Sigmoid colon (tissue), 7 donors: ENCODE data around the gene SNTG2. TPM values are rescaled to one million over a fixed set of nuclear protein-coding genes. Genes with fewer than 3 reads are reported as not detected.
"Not testable (repeated sequence)": the region's sequence is repeated elsewhere in the genome, so short reads cannot be mapped to it uniquely, and the experiment has no call there.

Experiments
- DNase-seq: peaks from one replicate; pipeline ENCODE4 v3.0.0-alpha.2; 2019
- H3K27ac ChIP-seq, 4 donors: fragments of 200-600 bp; sonication (generic); one replicate each; pipeline ENCODE4 v1.5.1; 2016 to 2019; ENCODE audit warnings: mild to moderate bottlenecking in 1 of 4
- H3K27me3 ChIP-seq, 3 donors: fragments of 200-600 bp; sonication (generic); one replicate each; pipeline ENCODE4 v1.5.1; 2019; ENCODE audit warnings: mild to moderate bottlenecking in 1 of 3
- H3K36me3 ChIP-seq, 4 donors: fragments of 200-600 bp; sonication (generic); one replicate each; pipeline ENCODE4 v1.5.1; 2016 to 2019
- H3K4me1 ChIP-seq, 4 donors: fragments of 200-600 bp; sonication (generic); one replicate each; pipeline ENCODE4 v1.5.1; 2017 to 2019
- H3K4me3 ChIP-seq, 4 donors: fragments of 200-600 bp; sonication (generic); one replicate each; pipeline ENCODE4 v1.5.1; 2017 to 2019; ENCODE audit warnings: mild to moderate bottlenecking in 2 of 4, moderate library complexity in 1 of 4
- H3K9me3 ChIP-seq, 4 donors: fragments of 200-600 bp in 3 of 4; sonication (generic) in 3 of 4; one replicate each; pipeline versions ENCODE4 v1.5.1 to v1.6.1; 2013 to 2019
- CTCF ChIP-seq, 4 experiments: fragments of 450-650 bp in 3 of 4; fragments of 200-600 bp in 1 of 4; IDR thresholded peaks; one replicate each; pipeline ENCODE4 v1.5.1; 2016 to 2019; ENCODE audit warnings: antibody characterized with exemption in 4 of 4, mild to moderate bottlenecking in 3 of 4, moderate library complexity in 2 of 4
- EP300 ChIP-seq, 4 donors: sonication (generic); formaldehyde crosslinking; IDR thresholded peaks; one replicate each; pipeline ENCODE4 v1.6.1; 2017; ENCODE audit warnings: antibody characterized with exemption in 4 of 4
- POLR2A ChIP-seq, 2 donors: fragments of 450-650 bp; IDR thresholded peaks; one replicate each; pipeline ENCODE4 v1.6.1; 2016; ENCODE audit warnings: antibody characterized with exemption in 2 of 2, mild to moderate bottlenecking in 2 of 2, moderate library complexity in 2 of 2
- POLR2AphosphoS5 ChIP-seq, 4 donors: sonication (generic); formaldehyde crosslinking; IDR thresholded peaks; one replicate each; pipeline ENCODE4 v1.6.1; 2017; ENCODE audit warnings: antibody characterized with exemption in 4 of 4
- WGBS, 2 donors: extraction: QIAGEN DNeasy Blood & Tissue Kit; methylation state at CpG; one replicate each; pipeline ENCODE4 v1.1.7; 2013; 5-methylcytosine and 5-hydroxymethylcytosine counted together
- intact Hi-C: fragments of 100-400 bp; cut with DNase I; formaldehyde crosslinking; loops from one replicate; pipeline ENCODE4 v1.15.1; 2023
- polyA plus RNA-seq, 3 donors: library from polyadenylated mRNA; stranded (reverse); fragments of 200-250 nt; gene quantifications; one replicate each; pipeline ENCODE4 v1.2.3, GENCODE V29; 2013
- total RNA-seq, 4 donors: library from RNA; depleted of rRNA; stranded (reverse); fragments of >200 nt; gene quantifications; one replicate each; pipeline ENCODE4 v1.1.0, GENCODE V29; 2016
- donor health status: healthy with polysubstance abuse.
- donor health status: Bipolar disorder and iron deficiency.
- donor health status: healthy.

Gene SNTG2
- total and polyA plus RNA-seq, 7 donors = 0.60 to 5.2 (median 1.9) TPM; not detected in 1

DNA sequence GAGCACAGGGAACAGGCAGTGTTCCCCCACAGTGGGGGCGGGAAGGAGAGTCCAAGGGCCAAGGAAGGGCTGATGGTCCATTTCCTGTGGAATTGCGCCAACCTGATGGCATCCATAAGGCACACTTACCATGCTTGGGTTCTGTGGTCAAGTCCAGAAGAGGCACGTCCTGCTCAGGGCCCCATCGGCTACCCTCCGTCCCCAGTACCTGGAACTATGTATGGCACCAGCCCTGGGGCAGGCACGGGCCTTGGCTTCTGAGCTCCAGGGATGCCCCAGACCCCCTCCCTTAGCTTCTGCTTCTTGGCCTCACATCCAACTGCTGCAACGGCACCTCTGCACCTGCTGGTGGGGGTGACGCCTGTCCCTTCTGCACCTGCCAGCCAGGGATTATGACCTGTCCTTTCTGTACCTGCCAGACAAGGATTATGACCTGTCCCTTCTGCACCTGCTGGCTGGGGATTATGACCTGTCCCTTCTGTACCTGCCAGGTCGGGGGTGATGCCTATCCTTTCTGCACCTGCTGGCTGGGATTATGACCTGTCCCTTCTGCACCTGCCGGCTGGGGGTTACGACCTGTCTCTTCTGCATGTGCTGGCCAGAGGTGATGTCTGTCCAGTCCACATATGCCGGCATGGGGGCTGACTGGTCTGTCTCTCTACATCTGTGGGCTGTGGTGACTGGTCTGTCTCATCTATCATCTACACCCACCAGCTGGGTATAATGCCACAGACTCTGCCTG is 45.4 kb upstream of the SNTG2 start:
- peaks cover 0 to 19% (median 0%) of the 10 kb centered on the region in 3 donors for H3K27me3 ChIP-seq
- H3K36me3 ChIP-seq = no peaks in the 10 kb centered on the region
- H3K9me3 ChIP-seq = no peaks in the 10 kb centered on the region
- no peak for DNase-seq
- no peaks in the 10 kb centered on the region for H3K4me1 ChIP-seq
- intact Hi-C loops = no loop called here
- H3K4me3 ChIP-seq = no peak overlapping the region
- H3K27ac ChIP-seq = no peak overlapping the region
- WGBS, 2 donors = 54 to 79% methylated on average over 12 of the region's 12 CpGs
- TF ChIP-seq EP300 (IDR thresholded peaks at IDR 0.05) (no peak), POLR2A (IDR thresholded peaks at IDR 0.05) (no peak), CTCF (IDR thresholded peaks at IDR 0.05) (no peak), POLR2AphosphoS5 (IDR thresholded peaks at IDR 0.05) (no peak)

GRCh38 chr2:905833-906140 is 44.9 kb upstream of the SNTG2 start:
- no peak for DNase-seq
- 57 to 89% methylated on average over 5 of the region's 5 CpGs for WGBS, 2 donors
- no peaks in the 10 kb centered on the region for H3K36me3 ChIP-seq
- H3K4me3 ChIP-seq = no peak overlapping the region
- H3K9me3 ChIP-seq = no peaks in the 10 kb centered on the region
- H3K4me1 ChIP-seq = no peaks in the 10 kb centered on the region
- TF ChIP-seq POLR2AphosphoS5 (IDR thresholded peaks at IDR 0.05) = no peak
- TF ChIP-seq CTCF (IDR thresholded peaks at IDR 0.05) = no peak
- TF ChIP-seq POLR2A (IDR thresholded peaks at IDR 0.05) = no peak
- no peak for TF ChIP-seq EP300 (IDR thresholded peaks at IDR 0.05)
- peaks cover 0 to 19% (median 0%) of the 10 kb centered on the region in 3 donors for H3K27me3 ChIP-seq
- no peak overlapping the region for H3K27ac ChIP-seq
- intact Hi-C loops = no loop called here

GRCh38 chr2:907706-908105 is 42.9 kb upstream of the SNTG2 start:
- Histone ChIP-seq H3K27me3 (peaks cover 0 to 19% (median 0%) of the 10 kb centered on the region in 3 donors), H3K27ac (no peak overlapping the region), H3K4me3 (no peak overlapping the region), H3K36me3 (no peaks in the 10 kb centered on the region), H3K9me3 (no peaks in the 10 kb centered on the region), H3K4me1 (no peaks in the 10 kb centered on the region)
- TF ChIP-seq POLR2AphosphoS5 (IDR thresholded peaks at IDR 0.05) (no peak), CTCF (IDR thresholded peaks at IDR 0.05) (no peak), EP300 (IDR thresholded peaks at IDR 0.05) (no peak), POLR2A (IDR thresholded peaks at IDR 0.05) (no peak)
- intact Hi-C loops = no loop called here
- DNase-seq = no peak
- 75 to 86% methylated on average over 7 of the region's 7 CpGs for WGBS, 2 donors

DNA sequence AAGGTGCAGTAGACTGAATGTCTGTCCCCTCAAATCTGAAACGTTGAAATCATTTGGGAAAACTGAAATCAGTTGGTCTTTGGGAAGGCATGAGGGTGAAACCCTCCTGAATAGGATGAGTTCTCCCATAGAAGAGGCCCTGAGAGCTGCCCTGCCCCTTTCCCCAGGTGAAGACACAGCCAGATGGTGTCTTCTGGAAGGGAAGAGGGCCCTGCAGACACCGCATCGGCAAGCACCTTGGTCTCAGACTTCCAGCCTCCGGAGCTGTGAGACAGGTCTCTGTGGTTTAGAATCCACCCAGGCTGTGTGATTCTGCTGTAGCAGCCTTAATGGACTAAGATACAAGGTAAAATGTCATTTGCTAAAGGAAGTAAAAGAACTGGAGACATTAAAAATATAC is 42.1 kb upstream of the SNTG2 start:
- no peaks in the 10 kb centered on the region for H3K9me3 ChIP-seq
- no peaks in the 10 kb centered on the region for H3K36me3 ChIP-seq
- peaks cover 0 to 19% (median 0%) of the 10 kb centered on the region in 3 donors for H3K27me3 ChIP-seq
- intact Hi-C loops = no loop called here
- WGBS, 2 donors = 80 to 85% methylated on average over 4 of the region's 4 CpGs
- TF ChIP-seq POLR2AphosphoS5 (IDR thresholded peaks at IDR 0.05) (no peak), CTCF (IDR thresholded peaks at IDR 0.05) (no peak), EP300 (IDR thresholded peaks at IDR 0.05) (no peak), POLR2A (IDR thresholded peaks at IDR 0.05) (no peak)
- no peak overlapping the region for H3K4me3 ChIP-seq
- no peak overlapping the region for H3K27ac ChIP-seq
- no peaks in the 10 kb centered on the region for H3K4me1 ChIP-seq
- DNase-seq = no peak

- H3K27me3 ChIP-seq = peaks cover 0 to 10% (median 0%) of the 10 kb centered on the region in 3 donors
- WGBS, 2 donors = 80 to 85% methylated on average over 27 of the region's 27 CpGs
- H3K4me1 ChIP-seq, H3K36me3 ChIP-seq, DNase-seq, intact Hi-C loops, H3K4me3 ChIP-seq, H3K27ac ChIP-seq, H3K9me3 ChIP-seq: not testable (repeated sequence)
These were observed 40.8 kb upstream of the SNTG2 start for GRCh38 chr2:909764-910379.
